ENCODE data around the gene ABHD15.

ABHD15 gene

DNA sequence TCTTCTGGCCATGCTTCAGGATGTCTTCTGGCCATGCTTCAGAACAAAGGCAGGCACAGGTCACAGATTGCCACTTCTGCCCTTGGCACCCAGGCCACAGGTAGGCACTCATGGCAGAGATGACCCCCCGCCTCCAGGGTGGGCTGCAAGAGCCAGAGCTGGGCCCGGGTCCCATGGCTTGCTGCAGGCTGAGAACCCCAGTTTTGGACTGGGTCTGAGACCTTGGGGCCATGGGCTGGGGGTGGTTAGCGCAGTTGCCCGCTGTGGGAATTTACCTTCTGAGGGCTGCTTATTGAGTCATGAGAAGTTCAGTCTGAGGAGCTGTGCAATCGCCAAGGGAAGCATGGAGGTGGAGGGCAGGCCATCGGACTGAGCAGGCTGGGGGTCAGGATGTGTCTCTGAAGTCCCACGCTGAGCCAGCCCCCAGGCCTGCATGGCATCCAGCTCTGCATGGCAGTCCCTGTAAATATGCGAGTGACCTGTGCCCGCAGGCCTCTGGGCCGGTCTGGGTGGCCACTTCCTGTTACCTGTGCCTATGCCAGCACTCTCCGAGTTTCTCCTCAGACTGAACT is 27.8 kb upstream of the ABHD15 start:
- DNase-seq: no peak

DNA sequence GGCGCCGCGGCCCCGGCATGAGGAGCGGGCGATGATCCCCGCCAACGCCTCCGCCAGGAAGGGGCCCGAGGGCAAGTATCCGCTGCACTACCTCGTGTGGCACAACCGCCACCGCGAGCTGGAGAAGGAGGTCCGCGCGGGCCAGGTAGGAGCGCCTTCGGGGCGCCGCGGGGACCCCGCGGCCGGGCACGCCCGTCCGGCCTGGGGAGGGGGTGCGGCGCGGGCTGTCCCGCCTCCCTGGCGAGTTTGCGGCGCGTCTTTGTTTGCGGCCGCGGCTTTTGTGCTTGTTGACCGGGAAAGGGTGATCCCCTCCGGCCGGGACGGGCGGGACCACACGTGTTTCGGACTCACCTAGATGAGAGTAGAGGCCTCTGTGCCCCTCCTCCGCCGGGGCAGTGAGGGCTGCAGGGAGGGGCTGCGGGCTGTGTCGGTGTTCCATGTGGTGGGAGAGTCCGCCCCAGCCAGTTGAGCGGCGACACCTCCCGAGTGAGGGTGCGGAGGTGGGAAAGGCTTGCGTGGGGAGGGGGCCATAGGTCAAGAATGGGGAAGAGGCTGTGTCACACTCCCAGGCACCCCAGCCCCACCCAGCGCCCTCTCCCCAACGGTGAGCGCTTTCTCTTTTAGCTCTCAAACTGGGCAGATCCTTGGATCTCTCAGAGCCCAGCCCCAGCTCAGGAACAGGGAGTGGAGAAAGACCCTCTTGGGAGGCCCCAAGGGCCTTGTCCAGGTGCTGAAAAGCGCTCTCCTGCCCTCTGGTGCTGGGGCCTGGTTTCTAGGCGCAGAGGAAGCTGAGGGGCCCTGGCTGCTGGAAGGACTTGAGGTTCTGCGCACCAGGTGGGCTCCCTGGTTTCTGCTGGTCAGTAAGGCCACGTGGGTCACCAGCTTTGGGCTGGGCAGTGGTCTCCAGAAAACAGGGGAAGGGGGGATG is 27.0 kb upstream of the ABHD15 start:
- DNase-seq: peak; percentile 25

DNA sequence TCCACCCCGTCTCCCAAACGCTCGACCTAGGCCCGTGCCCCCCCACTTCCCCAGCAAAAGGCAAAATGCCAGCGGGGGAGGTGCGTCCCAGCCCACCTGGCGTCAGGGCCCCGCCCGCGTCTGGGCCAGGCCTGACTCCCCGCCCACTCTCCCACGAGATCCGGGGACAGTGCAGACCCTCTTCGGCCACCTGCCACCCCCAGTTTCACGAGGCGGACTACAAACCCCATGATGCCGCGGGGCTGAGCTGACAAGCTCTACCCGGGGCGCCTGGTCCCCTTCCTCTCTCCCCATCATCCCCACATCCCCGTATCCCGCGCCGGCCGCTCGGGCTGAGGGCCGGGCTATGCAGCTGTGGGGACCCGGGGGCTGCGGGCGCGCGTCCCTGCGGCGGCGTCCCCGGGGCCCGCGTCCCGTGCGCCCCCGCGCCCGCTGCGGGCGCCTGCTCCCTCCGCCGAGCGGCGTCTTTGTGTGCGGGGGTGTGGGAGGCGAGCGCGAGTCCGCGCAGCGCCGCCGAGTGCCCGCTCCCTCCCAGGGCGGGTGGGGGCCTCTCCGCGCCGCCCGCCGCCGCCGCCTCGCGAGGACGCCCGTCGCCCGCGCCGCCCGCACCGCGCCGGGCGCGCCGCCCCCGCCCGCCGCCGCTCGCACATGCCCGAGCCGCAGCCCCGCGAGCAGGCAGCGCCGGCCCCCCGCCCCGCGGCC is 26.2 kb upstream of the ABHD15 start, which contains the start of gene ANKRD13B:
TSS of gene ANKRD13B (plus strand) at position 283 of the 702 bp plus-strand sequence. CDS start 490 bp downstream, outside the sequence.
- DNase-seq: peak; percentile 32

DNA sequence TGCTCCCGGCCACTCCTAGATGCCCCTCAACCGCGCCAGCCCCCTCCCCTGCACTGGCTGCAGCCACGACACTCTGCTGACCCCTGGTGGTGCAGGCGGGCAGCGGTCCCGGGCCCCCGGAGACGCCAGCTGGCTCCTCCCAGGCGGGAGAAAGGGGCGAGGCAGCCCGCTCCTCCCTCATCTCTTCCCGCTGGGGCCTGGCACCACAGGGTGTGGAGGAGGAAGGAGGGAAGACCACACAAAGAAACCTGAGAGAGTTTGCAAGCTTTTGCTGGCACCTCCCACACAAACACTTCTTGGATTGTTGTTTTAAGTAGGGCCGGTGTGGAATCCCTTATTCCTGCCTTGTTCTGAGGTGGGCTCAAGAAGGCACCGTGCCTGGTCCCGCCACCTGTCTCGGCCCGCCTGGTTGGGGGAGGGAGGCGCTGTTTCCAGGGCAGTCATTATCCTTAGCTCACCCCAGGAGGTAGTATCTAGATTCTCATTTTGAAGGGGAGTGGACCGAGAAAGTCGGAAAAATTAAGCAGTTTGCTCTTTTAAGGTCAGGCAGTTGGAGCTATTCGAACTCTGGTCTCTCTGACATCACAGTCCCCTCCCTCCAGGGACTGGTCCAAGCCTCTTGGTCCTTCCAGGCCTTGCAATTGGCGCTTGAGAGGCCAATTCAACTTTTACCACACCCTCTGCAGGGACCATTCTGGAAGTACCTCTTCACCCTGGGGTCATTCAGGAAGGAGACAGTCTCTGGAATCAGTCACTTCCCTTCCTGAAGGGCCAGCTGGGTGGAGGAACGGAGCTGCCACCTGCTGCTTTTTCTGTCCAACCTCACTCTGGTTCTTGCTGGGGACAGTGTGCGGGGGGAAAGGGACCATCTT is 25.1 kb upstream of the ABHD15 start:
- DNase-seq: peak; percentile 84

DNA sequence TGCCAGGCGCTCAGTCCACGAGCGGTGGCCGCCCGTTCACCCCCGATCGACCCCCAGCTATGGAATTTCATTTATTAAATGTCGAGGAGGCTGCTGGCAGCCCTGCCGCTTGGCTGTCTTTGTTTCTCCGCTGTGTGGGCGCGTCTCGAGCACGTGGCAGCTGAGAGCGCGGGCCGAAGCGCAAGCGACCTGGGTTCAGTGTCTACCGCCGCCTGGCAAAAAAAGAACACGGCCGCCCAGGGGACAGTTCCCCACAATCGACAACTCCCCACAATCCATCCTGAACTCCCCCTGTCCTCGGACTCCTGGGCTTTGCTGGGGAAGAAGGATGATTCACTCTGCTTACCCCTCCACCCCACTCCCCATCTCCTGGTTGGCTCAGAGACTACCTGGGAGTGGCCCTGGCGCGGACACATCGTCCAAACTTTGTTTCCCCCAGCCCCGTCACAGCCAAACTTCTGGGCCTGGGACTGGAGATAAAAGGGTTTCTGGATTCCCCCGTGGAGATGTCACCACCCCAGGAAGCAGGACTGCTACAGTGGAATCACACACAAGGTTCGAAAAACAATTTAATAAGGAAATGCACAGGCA is 24.4 kb upstream of the ABHD15 start:
- peak; percentile 71 for DNase-seq

DNA sequence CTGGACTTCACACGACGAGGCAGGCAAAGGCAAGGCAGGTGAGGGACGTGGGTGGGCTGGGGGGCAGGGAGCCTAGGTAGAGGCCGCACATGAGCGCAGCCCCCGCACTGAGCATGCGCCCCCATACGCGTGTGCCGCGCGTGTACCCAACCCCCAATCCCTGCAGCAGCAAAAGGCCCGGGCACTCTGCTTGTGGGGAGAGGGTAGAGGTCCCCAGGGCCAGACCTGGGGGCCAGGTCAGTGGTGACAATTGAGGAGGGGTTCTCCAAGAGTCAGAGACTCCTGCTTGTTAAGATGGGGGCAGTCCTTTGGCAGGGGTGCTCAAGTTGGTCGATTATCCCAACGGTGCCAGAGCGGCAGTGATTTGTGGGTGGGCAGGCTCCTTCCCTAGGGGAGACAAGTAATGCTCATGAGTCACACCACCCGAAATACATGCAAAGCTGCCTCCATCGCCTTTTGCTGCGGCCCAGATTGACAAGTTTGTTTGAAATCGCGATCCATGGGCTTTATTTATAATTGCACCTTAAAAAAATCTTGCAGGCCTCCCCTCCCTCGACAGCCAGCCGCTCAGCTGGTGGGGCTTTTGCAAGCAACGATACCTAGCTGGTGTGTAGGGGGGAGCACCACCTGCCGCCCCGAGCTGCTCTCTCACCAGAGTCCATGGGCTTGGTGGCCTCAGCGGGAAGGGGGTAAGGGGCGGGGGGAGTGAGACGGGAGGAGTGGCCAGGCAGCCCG is 23.7 kb upstream of the ABHD15 start:
- peak; percentile 75 for DNase-seq

DNA sequence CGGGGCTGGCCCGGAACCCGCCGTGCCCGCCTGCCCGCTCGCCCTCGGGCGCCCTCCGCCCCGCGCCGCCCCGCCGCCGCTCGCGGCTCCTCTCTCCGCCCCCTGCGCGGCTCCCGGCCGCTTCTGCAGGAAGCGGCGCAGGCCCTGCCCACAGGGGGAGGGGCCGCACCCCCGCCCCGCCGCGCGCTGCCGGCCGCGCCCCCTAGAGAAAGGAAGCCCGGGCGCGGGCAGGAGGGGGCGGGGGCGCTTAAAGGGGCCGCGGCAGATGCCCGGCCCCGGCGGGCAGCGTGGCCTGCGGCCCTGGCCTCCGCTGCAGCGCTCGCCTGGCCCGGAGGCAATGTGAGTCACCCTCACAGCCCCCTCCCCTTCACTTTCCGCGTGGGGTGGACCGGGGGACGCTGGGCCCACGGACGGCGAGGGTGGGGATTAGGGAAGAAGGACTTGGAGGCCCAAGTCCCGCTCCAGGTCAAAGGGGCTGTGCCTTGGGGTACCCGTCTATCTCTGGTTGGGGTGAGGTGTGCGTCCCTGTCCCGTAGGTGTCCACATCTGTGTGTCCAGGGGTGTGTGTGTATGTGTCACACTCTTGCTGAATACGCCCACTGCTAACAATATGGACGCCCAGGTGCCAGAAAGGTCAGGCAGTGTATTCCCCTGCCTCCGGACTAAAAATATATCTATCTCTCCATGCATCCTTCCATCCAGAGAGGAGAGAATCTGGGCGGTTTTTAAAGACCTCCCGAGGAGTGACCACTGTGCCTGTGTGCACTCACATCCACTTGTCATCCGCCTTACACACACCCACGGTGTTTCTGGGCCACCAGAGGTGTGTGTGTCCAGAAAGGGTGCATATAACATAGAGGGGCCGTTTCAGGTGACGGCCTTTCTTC is 22.9 kb upstream of the ABHD15 start, which contains the start of gene GIT1:
TSS of gene GIT1 (minus strand) at position 125 of the 887 bp plus-strand sequence. CDS start 270 bp downstream, outside the sequence.
- DNase-seq: peak; percentile 88

DNA sequence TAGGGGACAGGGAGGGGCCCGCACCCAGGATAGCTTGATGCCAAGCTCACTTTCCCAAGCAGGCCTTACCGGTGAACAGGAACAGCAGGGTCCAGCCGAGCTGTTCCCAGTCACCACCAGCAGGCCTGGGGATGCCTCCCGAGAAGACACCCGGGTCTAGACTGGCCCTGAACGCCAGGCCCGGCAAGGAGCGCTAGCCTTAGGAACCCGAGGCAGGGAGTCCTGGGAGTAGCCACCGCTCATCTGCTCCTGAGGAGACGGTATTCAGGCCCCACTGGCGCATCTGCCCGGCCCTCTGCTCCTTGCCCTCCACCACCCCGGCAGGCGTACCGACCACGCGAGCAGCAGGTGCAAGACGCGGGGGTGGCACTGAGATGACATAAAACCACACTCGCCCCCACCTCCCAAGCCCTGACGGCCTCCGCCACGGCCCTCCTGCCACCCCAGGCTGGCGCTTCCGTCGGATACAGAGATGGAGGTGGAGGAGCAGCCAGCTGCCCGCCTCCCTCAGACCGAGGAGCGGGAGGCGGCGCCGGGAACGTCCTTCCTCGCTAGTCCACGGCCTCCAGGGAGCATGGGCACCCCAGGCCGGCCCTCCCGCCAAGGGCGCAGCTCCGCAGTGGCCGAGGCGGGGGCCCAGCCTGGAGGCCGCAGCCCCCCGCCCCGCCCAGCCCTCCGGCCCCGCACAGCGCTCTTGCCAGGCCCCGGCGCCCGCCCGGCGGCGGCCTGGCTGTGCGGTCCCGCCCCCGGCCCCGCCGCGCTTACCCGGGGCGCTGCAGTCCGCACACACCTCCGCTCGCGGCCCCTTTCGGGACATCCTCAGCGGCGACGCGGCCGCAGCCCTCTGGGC is 21.9 kb upstream of the ABHD15 start:
- DNase-seq: peak; percentile 49

DNA sequence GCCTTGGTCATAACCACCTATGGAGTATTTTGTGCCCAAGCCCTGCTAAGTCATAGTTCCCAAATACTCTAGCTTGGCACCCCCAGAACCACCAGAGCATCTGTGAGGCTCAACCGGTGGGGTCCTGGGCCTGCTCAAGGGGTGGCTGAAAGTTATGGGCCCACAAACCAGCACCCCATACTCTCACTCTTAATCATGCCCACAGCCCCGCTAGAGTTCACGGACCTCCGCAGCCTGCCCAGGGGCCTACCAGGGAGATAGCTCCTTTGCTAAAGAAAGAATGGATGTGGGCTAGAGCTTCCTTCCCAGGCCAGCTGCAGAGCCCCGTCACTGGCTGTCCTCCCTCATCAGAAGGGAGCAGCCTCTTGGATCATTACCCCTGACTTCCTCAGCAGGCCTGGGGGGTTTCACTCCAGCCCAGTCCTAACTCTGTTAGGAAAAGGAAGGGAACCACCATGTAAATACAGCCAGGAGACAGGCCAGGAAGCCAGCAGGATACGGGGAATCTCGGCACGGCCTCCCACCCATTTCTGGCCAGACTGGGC is 21.3 kb upstream of the ABHD15 start:
- DNase-seq: no peak

DNA sequence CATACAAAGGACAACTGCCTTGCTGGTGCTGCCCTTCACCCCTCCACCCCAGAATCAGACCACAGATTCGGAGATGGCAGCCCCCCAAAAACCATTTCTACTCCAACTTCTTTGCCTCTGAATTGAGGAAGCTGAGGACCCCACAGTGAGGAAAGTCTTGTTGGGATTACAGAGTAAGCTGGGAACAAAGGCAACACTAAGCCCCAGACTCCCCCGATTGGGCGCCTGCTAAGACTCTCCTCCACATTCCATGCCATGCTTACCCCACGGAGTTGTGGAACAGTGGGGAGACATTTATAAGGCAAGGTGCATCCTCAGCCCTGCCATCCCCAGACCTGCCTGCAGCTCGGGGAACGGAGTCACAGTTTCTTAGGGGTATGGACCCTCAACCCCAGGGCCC is 20.8 kb upstream of the ABHD15 start:
- DNase-seq: no peak

DNA sequence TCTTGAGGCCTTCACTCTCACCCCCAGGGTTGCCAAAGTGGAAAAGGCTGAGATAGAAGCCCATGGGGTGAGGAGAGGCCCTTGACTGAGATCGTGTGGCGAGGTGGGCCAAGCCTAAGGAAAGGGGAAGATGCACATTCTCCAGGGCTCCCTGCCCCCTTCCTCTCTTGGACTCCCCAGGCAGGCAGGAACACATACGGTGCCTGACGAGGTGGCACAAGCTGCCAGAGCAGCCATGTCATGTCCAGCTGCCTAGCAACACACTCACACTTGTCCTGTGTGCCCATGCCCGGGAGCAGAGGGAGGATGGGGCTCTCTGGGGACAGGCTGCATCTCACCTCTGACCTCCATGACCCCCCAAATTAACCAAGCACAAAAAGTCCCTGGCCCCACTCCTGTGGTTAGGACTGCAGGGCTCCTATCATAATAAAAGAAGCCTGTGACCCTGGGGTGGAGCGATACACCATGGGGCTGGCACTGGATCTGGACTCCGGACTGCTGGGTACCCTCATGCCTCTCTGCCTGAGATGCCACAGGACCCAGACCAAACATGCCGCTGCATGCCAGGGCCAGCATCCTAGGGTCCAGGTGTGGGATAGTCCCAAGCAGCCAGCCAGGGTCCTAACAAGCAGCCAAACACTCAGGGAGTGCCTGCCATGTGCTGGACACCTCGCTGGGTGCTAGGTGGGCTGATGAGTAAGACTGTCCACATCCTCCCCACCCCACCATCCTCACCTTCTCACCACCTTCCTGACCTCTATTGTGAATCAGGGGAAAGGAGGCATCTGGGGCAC is 20.0 kb upstream of the ABHD15 start:
- DNase-seq: no peak

DNA sequence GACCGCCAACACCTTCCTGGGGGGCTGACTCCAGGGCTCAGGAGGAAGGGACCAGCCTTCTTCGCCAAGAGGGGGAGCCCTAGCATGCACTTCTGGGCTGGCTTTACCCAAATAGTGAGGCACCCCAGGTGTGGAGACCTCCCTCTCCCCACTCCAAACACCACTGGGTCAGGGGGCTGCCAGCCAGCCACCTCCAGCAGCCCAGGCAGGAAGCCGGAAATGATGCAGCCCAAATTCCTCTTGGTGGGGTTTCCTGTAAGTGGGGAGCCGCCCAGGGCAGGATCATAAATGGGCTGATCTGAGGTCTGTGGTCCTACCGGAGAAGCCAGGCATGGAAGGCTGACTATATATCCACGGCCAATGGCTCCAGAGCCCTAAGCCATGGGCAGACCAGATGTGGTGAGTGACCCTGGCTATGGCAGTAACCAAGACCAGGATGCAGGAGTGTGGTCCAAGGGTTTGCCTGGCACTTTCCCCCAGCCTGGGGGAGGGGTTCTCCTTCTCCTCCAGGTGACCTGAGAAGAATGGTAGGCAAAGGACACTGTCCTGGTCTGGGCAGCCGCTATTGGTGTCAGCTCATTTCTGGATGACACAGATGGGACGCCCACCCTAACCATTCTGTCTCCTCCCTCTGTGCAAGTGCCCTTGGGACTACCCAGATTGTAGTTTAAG is 18.4 kb upstream of the ABHD15 start:
- DNase-seq: peak; percentile 44

DNA sequence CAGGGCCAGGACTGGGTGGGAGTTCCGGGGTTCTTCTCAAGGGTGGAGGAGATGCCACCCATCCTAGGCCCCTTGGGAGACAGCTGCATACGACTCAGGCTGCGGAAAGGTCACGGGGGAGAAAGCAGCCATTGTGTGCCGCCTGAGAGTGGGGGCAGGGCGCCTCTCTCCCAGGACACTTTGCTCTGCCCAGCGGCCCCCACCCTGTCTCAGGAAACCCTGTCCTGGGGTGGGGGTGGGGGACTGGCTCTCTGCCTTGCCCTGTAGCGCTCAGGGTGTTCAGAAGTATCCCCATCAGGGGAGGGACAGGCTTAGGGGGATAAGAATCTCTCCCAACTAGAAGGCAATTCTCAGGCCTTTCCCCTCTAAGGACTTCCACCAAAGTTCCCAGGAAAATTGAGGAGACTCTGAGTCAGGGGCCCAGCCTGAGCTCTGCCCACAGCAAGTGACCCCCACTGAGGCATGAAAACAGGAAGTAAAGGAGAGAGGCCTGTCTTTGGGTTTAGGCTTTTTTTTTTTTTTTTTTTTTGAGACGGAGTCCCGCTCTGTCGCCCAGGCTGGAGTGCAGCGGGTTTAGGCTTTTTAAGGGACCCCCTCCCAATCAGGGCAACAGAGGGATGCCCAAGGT is 17.7 kb upstream of the ABHD15 start:
- no peak for DNase-seq

DNA sequence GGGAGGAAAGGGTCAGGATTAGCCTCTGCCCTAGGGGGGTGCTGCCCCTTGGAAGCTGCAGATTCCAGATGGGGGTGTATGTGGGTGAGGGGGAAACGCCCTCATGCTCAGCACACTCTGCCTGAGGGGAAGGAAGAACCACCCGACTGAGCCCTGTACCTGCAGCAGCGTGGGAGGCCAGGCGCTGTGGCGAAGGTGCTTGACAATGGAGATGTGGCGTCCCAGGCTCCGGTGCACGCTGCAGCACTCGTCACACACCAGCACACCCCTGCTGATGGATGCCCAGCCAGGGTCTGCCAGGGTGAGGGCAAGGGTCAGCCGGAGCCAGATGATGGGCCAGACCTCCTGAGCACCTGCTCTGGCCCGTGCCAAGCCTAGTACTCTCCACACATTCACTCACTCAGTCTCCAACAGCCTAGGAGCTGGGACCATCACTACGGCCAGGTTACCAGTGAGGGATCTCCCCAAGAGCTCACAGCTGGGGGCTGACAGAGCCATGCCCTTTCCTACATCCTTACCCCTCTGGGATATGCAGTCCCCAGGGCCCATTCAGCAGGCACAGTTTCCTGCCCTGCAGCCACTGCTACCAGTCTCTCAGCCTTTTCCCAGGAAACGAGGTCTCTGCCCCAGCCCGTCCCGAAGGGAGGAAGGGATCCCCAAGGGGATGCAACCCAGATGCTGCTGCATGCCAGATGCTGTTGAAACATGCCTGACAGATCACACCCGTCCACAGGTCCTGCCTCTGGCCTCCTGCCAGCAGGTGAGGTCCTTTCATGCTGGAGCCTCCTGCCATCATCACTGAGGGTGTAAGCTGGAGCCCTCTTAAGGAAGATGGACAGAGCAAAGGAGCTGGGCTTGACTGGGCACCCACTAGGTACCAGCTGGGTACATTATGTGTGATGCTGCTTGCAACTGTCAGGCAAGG is 16.7 kb upstream of the ABHD15 start:
- no peak for DNase-seq

DNA sequence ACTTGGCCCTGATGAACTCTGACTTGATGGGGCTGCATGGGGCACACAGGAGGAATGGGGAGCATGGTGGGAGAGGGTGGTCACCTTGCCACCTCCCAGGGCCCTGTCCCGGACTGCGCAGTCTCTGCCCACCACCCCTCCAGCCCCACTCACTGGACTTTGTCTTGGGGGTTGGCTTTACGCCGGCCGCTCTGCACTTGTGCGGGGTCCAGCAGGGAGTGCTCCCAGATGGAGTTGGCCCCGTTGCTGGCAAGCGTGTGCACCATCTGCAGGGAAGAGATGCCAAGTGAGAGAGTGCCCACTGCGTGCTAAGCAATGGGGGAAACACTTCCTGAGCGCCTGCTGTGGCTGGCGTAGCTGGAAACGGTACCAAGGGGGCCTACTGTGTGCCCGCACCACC is 15.9 kb upstream of the ABHD15 start:
- DNase-seq: no peak

DNA sequence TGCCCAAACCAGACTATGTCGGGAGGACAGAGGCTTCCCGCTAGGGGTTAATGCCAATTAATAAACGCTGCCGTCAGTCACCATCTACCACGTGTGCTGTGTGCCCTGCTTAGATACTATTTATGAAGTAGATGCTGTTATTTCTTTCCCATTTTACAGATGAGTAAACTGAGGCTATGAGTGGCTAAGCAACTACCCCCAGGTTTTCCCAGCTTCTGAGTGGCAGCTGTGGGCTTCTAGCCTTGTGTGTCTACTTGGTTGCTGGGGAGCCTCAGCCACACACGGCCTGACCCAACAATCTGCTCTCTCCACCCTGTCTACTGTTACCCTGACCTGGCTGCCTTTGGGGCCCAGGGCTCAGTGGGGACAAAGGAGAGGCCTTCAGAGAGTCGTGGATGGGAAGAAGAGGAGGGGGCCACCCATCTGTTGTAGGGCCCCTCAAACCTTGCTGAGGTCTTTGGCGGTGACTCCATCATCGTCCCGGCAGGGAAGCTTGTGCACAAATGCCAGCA is 15.5 kb upstream of the ABHD15 start:
- DNase-seq: no peak

All from EL (cell line).